ENCODE measurements around the gene ADPRHL1. TPM values are rescaled to one million over a fixed set of nuclear protein-coding genes. Genes with fewer than 3 reads are reported as not detected.

Gene ADPRHL1
- total RNA-seq, 1 donor from 2014 or later = 3.1 TPM

DNA sequence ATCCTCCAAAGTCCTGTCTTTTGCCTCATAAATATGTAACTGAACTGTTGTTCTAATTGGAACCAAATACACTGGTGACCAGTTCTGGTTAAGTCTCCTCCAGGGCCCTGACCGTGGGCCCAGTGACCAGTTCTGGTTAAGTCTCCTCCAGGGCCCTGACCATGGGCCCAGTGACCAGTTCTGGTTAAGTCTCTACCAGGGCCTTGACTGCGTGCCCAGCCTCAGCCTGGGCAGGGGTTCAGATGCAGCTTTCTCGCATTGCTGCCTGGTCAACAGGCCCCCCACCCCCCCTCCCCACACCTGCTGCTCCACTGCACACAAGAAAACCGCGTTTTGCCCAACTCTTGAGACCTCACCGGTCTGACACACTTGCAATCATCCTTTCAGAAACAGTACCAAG lies 85.5 kb downstream of the ADPRHL1 start:
- H3K27me3 Mint-ChIP-seq (ENCODE audit: low read depth, unreplicated experiment) = peaks cover 40% of the 10 kb centered on the region
- peaks cover 8% of the 10 kb centered on the region for H3K27me3 ChIP-seq (ENCODE audit: insufficient read depth, low read length)

DNA sequence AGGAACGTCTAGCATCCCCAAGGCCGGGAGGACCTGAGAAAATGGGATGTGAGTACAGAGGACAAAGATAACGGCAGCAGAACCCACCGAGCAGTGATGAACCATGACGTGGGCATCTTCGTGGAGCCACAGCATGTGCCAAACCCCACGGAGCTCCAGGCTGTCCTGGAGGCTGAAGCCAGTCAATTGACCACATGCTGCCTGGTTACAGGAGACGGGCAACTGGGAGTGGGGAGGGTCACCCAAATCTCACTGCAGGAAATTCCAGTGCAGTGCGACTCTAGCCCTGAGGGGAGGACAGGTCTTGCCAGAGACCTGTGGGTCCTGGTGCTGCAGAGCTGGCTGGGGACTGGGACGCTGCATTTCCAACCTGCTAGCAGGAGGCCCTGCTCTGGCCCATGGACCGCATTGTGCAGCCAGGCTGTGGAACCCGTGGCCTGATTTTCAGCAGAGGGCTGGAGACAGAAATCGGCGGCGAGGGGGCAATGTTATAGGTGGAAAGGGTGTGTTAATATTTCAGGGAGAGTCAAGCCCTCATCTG lies 86.2 kb downstream of the ADPRHL1 start:
- Histone ChIP-seq H3K27me3 (ENCODE audit: insufficient read depth, low read length) (peaks cover 15% of the 10 kb centered on the region), H3K9me3 (ENCODE audit: insufficient read depth, low read depth, low read length) (no peaks in the 10 kb centered on the region), H3K9ac (ENCODE audit: low read length) (no peak overlapping the region), H2AFZ (ENCODE audit: low read depth, low read length) (no peak overlapping the region), H3K4me3 (ENCODE audit: insufficient read depth, low read depth, low read length) (no peak overlapping the region), H3K4me2 (ENCODE audit: low read length) (no peak overlapping the region), H3K79me2 (ENCODE audit: insufficient read depth, low read length) (no peaks in the 10 kb centered on the region), H4K20me1 (ENCODE audit: insufficient read depth, low read length) (no peaks in the 10 kb centered on the region), H3K4me1 (ENCODE audit: insufficient read depth, low read length) (no peaks in the 10 kb centered on the region), H3K27ac (ENCODE audit: low read depth, low read length) (no peak overlapping the region), H3K36me3 (ENCODE audit: insufficient read depth, low read length) (no peaks in the 10 kb centered on the region)
- H3K4me1 Mint-ChIP-seq (ENCODE audit: low read depth, unreplicated experiment) = no peaks in the 10 kb centered on the region
- H3K27ac Mint-ChIP-seq (ENCODE audit: unreplicated experiment) = peak overlapping the region; percentile 62
- H3K4me3 Mint-ChIP-seq (ENCODE audit: unreplicated experiment) = no peak overlapping the region
- H3K27me3 Mint-ChIP-seq (ENCODE audit: low read depth, unreplicated experiment) = peaks cover 41% of the 10 kb centered on the region
- no peak for FAIRE-seq
- H3K9me3 Mint-ChIP-seq (ENCODE audit: unreplicated experiment) = no peaks in the 10 kb centered on the region
- H3K36me3 Mint-ChIP-seq (ENCODE audit: low read depth, unreplicated experiment) = no peaks in the 10 kb centered on the region
- no peak for TF ChIP-seq EZH2 (IDR thresholded peaks at IDR 0.05; ENCODE audit: insufficient read depth, low read length)
- TF ChIP-seq, protein P1, sequence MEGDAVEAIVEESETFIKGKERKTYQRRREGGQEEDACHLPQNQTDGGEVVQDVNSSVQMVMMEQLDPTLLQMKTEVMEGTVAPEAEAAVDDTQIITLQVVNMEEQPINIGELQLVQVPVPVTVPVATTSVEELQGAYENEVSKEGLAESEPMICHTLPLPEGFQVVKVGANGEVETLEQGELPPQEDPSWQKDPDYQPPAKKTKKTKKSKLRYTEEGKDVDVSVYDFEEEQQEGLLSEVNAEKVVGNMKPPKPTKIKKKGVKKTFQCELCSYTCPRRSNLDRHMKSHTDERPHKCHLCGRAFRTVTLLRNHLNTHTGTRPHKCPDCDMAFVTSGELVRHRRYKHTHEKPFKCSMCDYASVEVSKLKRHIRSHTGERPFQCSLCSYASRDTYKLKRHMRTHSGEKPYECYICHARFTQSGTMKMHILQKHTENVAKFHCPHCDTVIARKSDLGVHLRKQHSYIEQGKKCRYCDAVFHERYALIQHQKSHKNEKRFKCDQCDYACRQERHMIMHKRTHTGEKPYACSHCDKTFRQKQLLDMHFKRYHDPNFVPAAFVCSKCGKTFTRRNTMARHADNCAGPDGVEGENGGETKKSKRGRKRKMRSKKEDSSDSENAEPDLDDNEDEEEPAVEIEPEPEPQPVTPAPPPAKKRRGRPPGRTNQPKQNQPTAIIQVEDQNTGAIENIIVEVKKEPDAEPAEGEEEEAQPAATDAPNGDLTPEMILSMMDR (IDR thresholded peaks at IDR 0.05; ENCODE audit: insufficient read depth, low read depth, low read length) = no peak
- no peak for DNase-seq (ENCODE audit: low read depth)

More for the DNA sequence above, 85.5 kb downstream of the ADPRHL1 start:
- Histone ChIP-seq H2AFZ (ENCODE audit: low read depth, low read length) (no peak overlapping the region), H4K20me1 (ENCODE audit: insufficient read depth, low read length) (no peaks in the 10 kb centered on the region), H3K4me1 (ENCODE audit: insufficient read depth, low read length) (no peaks in the 10 kb centered on the region), H3K4me3 (ENCODE audit: insufficient read depth, low read depth, low read length) (no peak overlapping the region), H3K79me2 (ENCODE audit: insufficient read depth, low read length) (no peaks in the 10 kb centered on the region), H3K9me3 (ENCODE audit: insufficient read depth, low read depth, low read length) (no peaks in the 10 kb centered on the region), H3K27ac (ENCODE audit: low read depth, low read length) (no peak overlapping the region), H3K4me2 (ENCODE audit: low read length) (no peak overlapping the region), H3K36me3 (ENCODE audit: insufficient read depth, low read length) (no peaks in the 10 kb centered on the region), H3K9ac (ENCODE audit: low read length) (no peak overlapping the region)
- Mint-ChIP-seq H3K27ac (ENCODE audit: unreplicated experiment) (no peak overlapping the region), H3K4me3 (ENCODE audit: unreplicated experiment) (no peak overlapping the region), H3K36me3 (ENCODE audit: low read depth, unreplicated experiment) (no peaks in the 10 kb centered on the region), H3K4me1 (ENCODE audit: low read depth, unreplicated experiment) (no peaks in the 10 kb centered on the region), H3K9me3 (ENCODE audit: unreplicated experiment) (no peaks in the 10 kb centered on the region)
- FAIRE-seq (no peak), DNase-seq (ENCODE audit: low read depth) (no peak)
- TF ChIP-seq, protein P1 (IDR thresholded peaks at IDR 0.05; ENCODE audit: insufficient read depth, low read depth, low read length) = no peak
- TF ChIP-seq EZH2 (IDR thresholded peaks at IDR 0.05; ENCODE audit: insufficient read depth, low read length) = no peak

DNA sequence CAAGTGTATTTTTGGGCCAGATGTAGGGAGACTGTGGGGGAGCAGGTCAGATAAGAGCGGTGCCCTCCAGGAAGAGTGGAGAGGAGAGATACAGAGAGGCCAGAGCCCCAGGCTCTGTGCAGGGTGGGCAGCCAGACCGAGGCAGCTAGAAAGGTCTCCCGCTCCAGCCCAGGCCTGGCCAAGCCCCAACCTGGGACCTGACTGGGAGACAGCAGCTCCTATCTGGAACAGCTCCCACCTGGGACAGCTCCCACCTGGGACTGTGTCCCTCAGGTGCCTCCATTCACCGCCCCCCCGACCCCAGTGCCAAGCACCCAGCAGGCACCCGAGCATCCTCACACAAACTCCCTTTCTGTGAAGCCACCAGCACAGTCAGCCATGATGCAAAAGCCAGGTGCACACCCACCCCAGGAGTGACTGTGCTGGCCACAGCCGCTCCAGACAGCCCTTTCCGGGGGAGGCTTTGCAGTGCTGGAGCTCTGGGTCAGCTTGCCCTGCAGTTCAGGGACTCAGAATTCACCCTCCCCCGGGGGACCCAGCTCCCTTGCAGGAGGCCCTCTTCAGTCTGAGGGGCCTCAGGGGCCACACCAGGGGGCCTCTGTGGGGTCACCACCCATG lies 87.2 kb downstream of the ADPRHL1 start:
- H3K27me3 ChIP-seq (ENCODE audit: insufficient read depth, low read length) = peaks cover 22% of the 10 kb centered on the region
- no peak overlapping the region for H3K4me2 ChIP-seq (ENCODE audit: low read length)
- H3K4me3 Mint-ChIP-seq (ENCODE audit: unreplicated experiment) = no peak overlapping the region
- H3K36me3 ChIP-seq (ENCODE audit: insufficient read depth, low read length) = no peaks in the 10 kb centered on the region
- TF ChIP-seq EZH2 (IDR thresholded peaks at IDR 0.05; ENCODE audit: insufficient read depth, low read length) = no peak
- TF ChIP-seq, protein P1 (IDR thresholded peaks at IDR 0.05; ENCODE audit: insufficient read depth, low read depth, low read length) = no peak
- H4K20me1 ChIP-seq (ENCODE audit: insufficient read depth, low read length) = no peaks in the 10 kb centered on the region
- peaks cover 49% of the 10 kb centered on the region for H3K27me3 Mint-ChIP-seq (ENCODE audit: low read depth, unreplicated experiment)
- no peaks in the 10 kb centered on the region for H3K79me2 ChIP-seq (ENCODE audit: insufficient read depth, low read length)
- H3K27ac Mint-ChIP-seq (ENCODE audit: unreplicated experiment) = no peak overlapping the region
- no peak overlapping the region for H3K9ac ChIP-seq (ENCODE audit: low read length)
- FAIRE-seq (no peak), DNase-seq (ENCODE audit: low read depth) (no peak)
- H3K4me1 ChIP-seq (ENCODE audit: insufficient read depth, low read length) = no peaks in the 10 kb centered on the region
- no peaks in the 10 kb centered on the region for H3K36me3 Mint-ChIP-seq (ENCODE audit: low read depth, unreplicated experiment)
- no peak overlapping the region for H3K27ac ChIP-seq (ENCODE audit: low read depth, low read length)
- no peak overlapping the region for H3K4me3 ChIP-seq (ENCODE audit: insufficient read depth, low read depth, low read length)
- no peaks in the 10 kb centered on the region for H3K4me1 Mint-ChIP-seq (ENCODE audit: low read depth, unreplicated experiment)
- H3K9me3 ChIP-seq (ENCODE audit: insufficient read depth, low read depth, low read length) = no peaks in the 10 kb centered on the region
- H2AFZ ChIP-seq (ENCODE audit: low read depth, low read length) = no peak overlapping the region
- H3K9me3 Mint-ChIP-seq (ENCODE audit: unreplicated experiment) = no peaks in the 10 kb centered on the region
